Gastrocnemius medialis (tissue), 4 donors: Measurements from ENCODE around the gene CMTR1. TPM values are rescaled to one million over a fixed set of nuclear protein-coding genes. Genes with fewer than 3 reads are reported as not detected.

Experiments
- ATAC-seq, 2 donors: fragments of 150-250 bp; one replicate each; pipeline ENCODE4 v1.9.1; 2016
- DNase-seq, 2 donors: peaks; one replicate each; pipeline ENCODE4 v3.0.0-alpha.2; 2019
- H3K27ac ChIP-seq, 4 donors: fragments of 200-600 bp; sonication (generic); 1 replicate in 1 of 4; 2 replicates in 3 of 4; pipeline ENCODE4 v1.5.1; 2016 to 2018; ENCODE audit warnings: mild to moderate bottlenecking in 2 of 4, moderate library complexity in 1 of 4
- H3K27me3 ChIP-seq, 3 donors: fragments of 200-600 bp; sonication (generic) in 2 of 3; 1 replicate in 1 of 3; 2 replicates in 2 of 3; pipeline versions ENCODE4 v1.5.1 to v1.6.0; 2016 to 2019; ENCODE audit warnings: mild to moderate bottlenecking in 1 of 3, moderate library complexity in 1 of 3
- H3K36me3 ChIP-seq, 2 donors: fragments of 200-600 bp; sonication (generic) in 1 of 2; one replicate each; pipeline ENCODE4 v1.5.1; 2017 to 2018
- H3K4me1 ChIP-seq, 2 donors: fragments of 200-600 bp; sonication (generic) in 1 of 2; one replicate each; pipeline ENCODE4 v1.5.1; 2016 to 2017; ENCODE audit warnings: mild to moderate bottlenecking in 2 of 2
- H3K4me3 ChIP-seq, 4 donors: fragments of 200-600 bp; sonication (generic) in 3 of 4; 1 replicate in 1 of 4; 2 replicates in 3 of 4; pipeline ENCODE4 v1.5.1; 2016 to 2019; ENCODE audit warnings: mild to moderate bottlenecking in 2 of 4
- H3K9me3 ChIP-seq, 3 donors: fragments of 200-600 bp; sonication (generic) in 2 of 3; 1 replicate in 1 of 3; 2 replicates in 2 of 3; pipeline ENCODE4 v1.5.1; 2016 to 2019
- POLR2A ChIP-seq, 2 donors: fragments of 450-650 bp; IDR thresholded peaks; one replicate each; pipeline ENCODE4 v1.6.1; 2017; ENCODE audit warnings: antibody characterized with exemption in 2 of 2, mild to moderate bottlenecking in 2 of 2, moderate library complexity in 2 of 2
- in situ Hi-C, 4 donors: fragments of 200-750 bp; cut with MboI; loops; one replicate each; pipeline versions ENCODE4 v1.15.0 to v1.8.0; 2017; ENCODE audit warnings: low sequenced_read_pairs in 4 of 4
- intact Hi-C: fragments of 100-400 bp; cut with DNase I; formaldehyde crosslinking; loops from one replicate; pipeline ENCODE4 v1.15.1; 2023; ENCODE audit warnings: low total_unique reads
- total RNA-seq, 4 donors: library from RNA; depleted of rRNA; stranded (reverse); fragments of >200 nt; gene quantifications; one replicate each; pipeline versions ENCODE4 v1.1.0 to v1.2.3, GENCODE V29; 2016
- TF ChIP-seq, protein P1 (sequence below), 5 experiments: fragments of 450-650 bp in 3 of 5; fragments of 200-600 bp in 2 of 5; sonication (generic) in 2 of 5; IDR thresholded peaks in 4 of 5; conservative IDR thresholded peaks in 1 of 5; 1 replicate in 4 of 5; 2 replicates in 1 of 5; pipeline ENCODE4 v1.5.1; 2016 to 2019; ENCODE audit warnings: antibody characterized with exemption in 5 of 5, mild to moderate bottlenecking in 3 of 5, moderate library complexity in 3 of 5

CMTR1 gene
- total RNA-seq, 4 donors from 2014 or later: 18.2 to 34.6 (median 25.4) TPM

DNA sequence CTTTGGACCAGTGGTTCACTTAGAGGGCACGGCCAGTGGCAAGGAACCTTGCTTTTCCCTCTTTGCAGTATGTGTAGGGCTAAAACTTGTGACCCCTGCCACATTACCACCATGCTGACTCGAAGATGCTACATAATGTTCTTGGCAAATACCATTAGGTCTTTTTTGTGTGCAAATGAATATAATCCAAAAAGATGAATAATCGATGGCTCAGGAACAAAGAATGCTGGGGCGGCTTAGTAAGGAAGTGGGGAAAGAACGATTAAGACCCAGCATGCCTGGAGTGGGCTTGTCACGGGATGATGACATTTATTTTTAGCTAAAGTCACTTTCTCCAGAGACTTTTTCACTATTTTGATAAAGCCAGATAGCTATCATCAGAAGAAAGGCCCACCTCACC, 23.1 kb downstream of the CMTR1 start:
- ATAC-seq (no peak), DNase-seq (no peak)
- H3K4me3 ChIP-seq: no peak overlapping the region
- peaks cover 0 to 79% of the 10 kb centered on the region in 2 donors for H3K36me3 ChIP-seq
- intact Hi-C loops: no loop called here
- H3K27me3 ChIP-seq: no peaks in the 10 kb centered on the region
- no peak for TF ChIP-seq POLR2A (IDR thresholded peaks at IDR 0.05)
- TF ChIP-seq, protein P1, sequence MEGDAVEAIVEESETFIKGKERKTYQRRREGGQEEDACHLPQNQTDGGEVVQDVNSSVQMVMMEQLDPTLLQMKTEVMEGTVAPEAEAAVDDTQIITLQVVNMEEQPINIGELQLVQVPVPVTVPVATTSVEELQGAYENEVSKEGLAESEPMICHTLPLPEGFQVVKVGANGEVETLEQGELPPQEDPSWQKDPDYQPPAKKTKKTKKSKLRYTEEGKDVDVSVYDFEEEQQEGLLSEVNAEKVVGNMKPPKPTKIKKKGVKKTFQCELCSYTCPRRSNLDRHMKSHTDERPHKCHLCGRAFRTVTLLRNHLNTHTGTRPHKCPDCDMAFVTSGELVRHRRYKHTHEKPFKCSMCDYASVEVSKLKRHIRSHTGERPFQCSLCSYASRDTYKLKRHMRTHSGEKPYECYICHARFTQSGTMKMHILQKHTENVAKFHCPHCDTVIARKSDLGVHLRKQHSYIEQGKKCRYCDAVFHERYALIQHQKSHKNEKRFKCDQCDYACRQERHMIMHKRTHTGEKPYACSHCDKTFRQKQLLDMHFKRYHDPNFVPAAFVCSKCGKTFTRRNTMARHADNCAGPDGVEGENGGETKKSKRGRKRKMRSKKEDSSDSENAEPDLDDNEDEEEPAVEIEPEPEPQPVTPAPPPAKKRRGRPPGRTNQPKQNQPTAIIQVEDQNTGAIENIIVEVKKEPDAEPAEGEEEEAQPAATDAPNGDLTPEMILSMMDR (IDR thresholded peaks at IDR 0.05 in 4 of 5, conservative IDR thresholded peaks at IDR 0.05 in 1 of 5): no peak
- no peaks in the 10 kb centered on the region for H3K4me1 ChIP-seq
- no peaks in the 10 kb centered on the region for H3K9me3 ChIP-seq
- in situ Hi-C loops: no loop called here
- no peak overlapping the region for H3K27ac ChIP-seq

DNA sequence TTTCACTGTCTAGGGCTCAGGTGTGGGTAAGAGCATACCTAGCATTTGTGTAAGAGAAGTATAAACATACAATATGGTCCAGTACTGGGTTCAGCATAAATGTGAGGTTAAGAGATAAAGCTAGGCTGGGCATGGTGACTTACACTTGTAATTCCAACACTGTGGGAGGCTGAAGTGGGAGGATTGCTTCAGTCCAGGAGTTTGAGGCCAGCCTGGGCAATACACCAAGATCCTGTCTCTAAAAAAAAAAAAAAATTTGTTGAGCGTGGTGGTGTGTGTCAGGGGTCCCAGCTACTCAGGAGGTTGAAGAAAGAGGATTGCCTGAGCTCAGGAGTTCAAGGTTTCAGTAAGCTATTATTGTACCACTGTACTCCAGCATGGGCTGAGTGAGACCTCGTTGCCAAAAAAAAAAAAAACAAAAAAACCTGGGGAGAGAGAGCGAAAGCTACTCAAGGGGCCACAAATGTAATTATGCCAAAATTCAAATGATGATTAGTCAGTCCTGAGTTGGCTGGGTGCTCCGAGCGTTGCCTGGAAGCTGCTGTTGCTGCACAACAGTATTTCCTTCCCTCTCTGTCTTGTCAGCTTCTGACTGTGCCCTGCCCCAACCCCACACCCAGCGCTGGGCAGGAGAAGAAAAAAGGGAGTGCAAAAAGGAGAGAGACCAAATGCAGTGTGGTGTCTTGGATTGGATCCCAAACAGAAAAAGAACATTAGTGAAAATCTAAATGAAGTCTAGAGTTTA, 24.0 kb downstream of the CMTR1 start:
- no peaks in the 10 kb centered on the region for H3K9me3 ChIP-seq
- H3K4me3 ChIP-seq: no peak overlapping the region
- in situ Hi-C loops (no loop called here), intact Hi-C loops (no loop called here)
- no peaks in the 10 kb centered on the region for H3K27me3 ChIP-seq
- H3K27ac ChIP-seq: no peak overlapping the region
- ATAC-seq (no peak), DNase-seq (no peak)
- TF ChIP-seq, protein P1 (IDR thresholded peaks at IDR 0.05 in 4 of 5, conservative IDR thresholded peaks at IDR 0.05 in 1 of 5): no peak
- TF ChIP-seq POLR2A (IDR thresholded peaks at IDR 0.05): no peak
- no peaks in the 10 kb centered on the region for H3K4me1 ChIP-seq
- peaks cover 0 to 79% of the 10 kb centered on the region in 2 donors for H3K36me3 ChIP-seq

DNA sequence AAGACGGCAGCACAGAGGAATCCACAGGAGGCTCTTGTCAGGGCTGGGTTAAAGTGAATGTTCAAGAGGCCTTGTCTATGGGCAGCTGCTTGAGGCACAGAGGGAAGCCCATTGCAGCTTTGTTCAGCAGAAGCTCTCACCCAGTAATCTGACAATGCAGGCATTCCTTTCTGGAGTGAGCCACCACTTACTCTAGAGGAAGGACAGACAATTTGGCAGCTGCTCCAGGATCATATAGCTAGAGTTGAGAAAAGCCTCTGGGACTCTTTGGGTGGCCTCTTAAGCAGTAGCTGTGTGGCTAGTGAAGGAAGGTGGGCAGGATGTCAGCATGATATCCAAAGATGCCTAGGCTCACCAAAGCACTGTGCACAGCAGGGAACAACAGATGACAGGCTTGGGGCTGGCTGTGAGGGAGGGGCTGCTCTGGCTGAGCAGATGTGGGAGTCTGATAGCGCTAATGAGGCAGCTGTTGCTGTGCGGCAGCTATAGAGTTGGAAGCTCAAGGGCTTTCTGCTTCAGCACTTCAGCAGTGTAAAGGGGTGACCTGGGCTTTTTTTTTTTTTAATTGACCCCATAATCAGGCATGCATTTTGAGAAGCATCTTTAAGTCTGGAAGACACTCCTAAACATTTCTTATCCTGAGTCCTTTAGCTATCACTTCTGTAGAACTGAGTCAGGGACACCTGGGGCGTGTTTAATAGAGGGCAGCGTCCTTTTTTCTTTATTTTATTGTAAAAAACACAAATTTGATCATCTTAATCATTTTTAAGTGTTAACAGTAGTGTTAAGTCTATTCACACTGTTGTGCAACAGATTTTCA, 27.2 kb downstream of the CMTR1 start:
- Histone ChIP-seq H3K36me3 (peaks cover 0 to 72% of the 10 kb centered on the region in 2 donors), H3K27me3 (no peaks in the 10 kb centered on the region), H3K27ac (no peak overlapping the region), H3K9me3 (no peaks in the 10 kb centered on the region), H3K4me3 (no peak overlapping the region), H3K4me1 (no peaks in the 10 kb centered on the region)
- intact Hi-C loops: no loop called here
- in situ Hi-C loops: no loop called here
- ATAC-seq: no peak
- TF ChIP-seq POLR2A (IDR thresholded peaks at IDR 0.05): no peak
- TF ChIP-seq, protein P1 (IDR thresholded peaks at IDR 0.05 in 4 of 5, conservative IDR thresholded peaks at IDR 0.05 in 1 of 5): no peak
- no peak for DNase-seq

DNA sequence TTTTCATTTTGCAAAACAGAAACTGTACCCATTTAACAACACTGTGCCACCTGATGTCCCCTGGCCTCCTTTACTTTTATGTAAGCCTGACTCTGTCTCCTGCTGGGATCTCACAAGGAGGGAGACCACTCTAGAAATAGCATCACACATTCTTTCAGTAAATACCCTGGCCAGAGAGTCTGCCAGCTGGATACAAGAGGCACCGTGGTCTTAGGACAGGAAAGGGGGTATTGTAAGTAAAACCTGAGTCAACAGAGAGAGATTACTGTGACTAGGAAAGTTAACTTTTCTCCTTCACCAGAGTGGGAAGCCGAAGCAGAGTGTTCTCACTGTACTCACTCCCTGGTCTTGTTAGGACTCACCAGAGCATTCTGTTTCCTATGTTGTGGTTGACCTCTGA, 27.8 kb downstream of the CMTR1 start:
- ATAC-seq: no peak

More for the DNA sequence above, 27.8 kb downstream of the CMTR1 start:
- peaks cover 0 to 66% of the 10 kb centered on the region in 2 donors for H3K36me3 ChIP-seq
- in situ Hi-C loops: no loop called here
- H3K4me3 ChIP-seq: no peak overlapping the region
- intact Hi-C loops: no loop called here
- H3K27me3 ChIP-seq: no peaks in the 10 kb centered on the region
- no peaks in the 10 kb centered on the region for H3K9me3 ChIP-seq
- no peak overlapping the region for H3K27ac ChIP-seq
- no peaks in the 10 kb centered on the region for H3K4me1 ChIP-seq
- TF ChIP-seq POLR2A (IDR thresholded peaks at IDR 0.05): no peak
- TF ChIP-seq, protein P1 (IDR thresholded peaks at IDR 0.05 in 4 of 5, conservative IDR thresholded peaks at IDR 0.05 in 1 of 5): no peak
- DNase-seq: no peak
